SK-N-SH treated with all-trans-retinoic acid at 6 μM for 48 hours (cell line): Measurements from ENCODE around the gene RIIAD1.
A peak's percentile ranks its signal among the peaks of the same experiment; 100 is the strongest.

ENCODE experiments used
- ATAC-seq: fragments of 200-7000 bp; cut with Tn5 transposase; 3 replicates; pipeline ENCODE4 v1.9.1; 2020; ENCODE audit warnings: mild to moderate bottlenecking, moderate library complexity
- ARNTL ChIP-seq: fragments of 450-650 bp; formaldehyde crosslinking; IDR thresholded peaks from 2 replicates; pipeline ENCODE4 v1.5.0; 2020; ENCODE audit warnings: low read depth, mild to moderate bottlenecking, moderate library complexity, borderline replicate concordance
- BACH2 ChIP-seq: fragments of 250-450 bp; sonication (Bioruptor Pico); IDR thresholded peaks from 2 replicates; pipeline ENCODE4 v1.9.0; 2021; ENCODE audit warnings: mild to moderate bottlenecking, borderline replicate concordance
- CSDC2 ChIP-seq: fragments of 250-450 bp; sonication (Bioruptor Pico); IDR thresholded peaks from 2 replicates; pipeline ENCODE4 v1.5.0; 2020; ENCODE audit warnings: mild to moderate bottlenecking, moderate library complexity
- ESRRG ChIP-seq: fragments of 250-450 bp; sonication (Bioruptor Pico); IDR thresholded peaks from 2 replicates; pipeline ENCODE4 v1.6.1; 2021; ENCODE audit warnings: mild to moderate bottlenecking
- GLIS3 ChIP-seq: fragments of 250-450 bp; sonication (Bioruptor Pico); IDR thresholded peaks from 2 replicates; pipeline ENCODE4 v1.5.0; 2020; ENCODE audit warnings: mild to moderate bottlenecking, moderate library complexity
- OSR1 ChIP-seq: fragments of 250-450 bp; sonication (Bioruptor Pico); IDR thresholded peaks from 2 replicates; pipeline ENCODE4 v1.8.0; 2022; ENCODE audit warnings: moderate library complexity, mild to moderate bottlenecking, inconsistent platforms
- PPARA ChIP-seq: fragments of 250-450 bp; sonication (Bioruptor Pico); IDR thresholded peaks from 2 replicates; pipeline ENCODE4 v1.5.0; 2020; ENCODE audit warnings: mild to moderate bottlenecking, borderline replicate concordance
- RARB ChIP-seq: fragments of 250-450 bp; sonication (Bioruptor Pico); IDR thresholded peaks from 2 replicates; pipeline ENCODE4 v1.8.0; 2021; ENCODE audit warnings: mild to moderate bottlenecking, moderate library complexity
- SNAI2 ChIP-seq: fragments of 250-450 bp; sonication (Bioruptor Pico); IDR thresholded peaks from 2 replicates; pipeline ENCODE4 v1.5.0; 2020; ENCODE audit warnings: mild to moderate bottlenecking, moderate library complexity
- TOX ChIP-seq: fragments of 250-450 bp; sonication (Bioruptor Pico); IDR thresholded peaks from 2 replicates; pipeline ENCODE4 v1.8.0; 2021; ENCODE audit warnings: mild to moderate bottlenecking, moderate library complexity, borderline replicate concordance
- ZC3H10 ChIP-seq: fragments of 250-450 bp; sonication (Bioruptor Pico); IDR thresholded peaks from 2 replicates; pipeline ENCODE4 v1.5.1; 2021; ENCODE audit warnings: mild to moderate bottlenecking, moderate library complexity
- ZFP3 ChIP-seq: fragments of 250-450 bp; sonication (Bioruptor Pico); IDR thresholded peaks from 2 replicates; pipeline ENCODE4 v1.5.0; 2020; ENCODE audit warnings: mild to moderate bottlenecking, moderate library complexity
- ZFP30 ChIP-seq: fragments of 450-650 bp; formaldehyde crosslinking; IDR thresholded peaks from 2 replicates; pipeline ENCODE4 v1.5.0; 2022; ENCODE audit warnings: mild to moderate bottlenecking, moderate library complexity
- ZNF70 ChIP-seq: fragments of 450-650 bp; formaldehyde crosslinking; IDR thresholded peaks from 2 replicates; pipeline ENCODE4 v1.5.0; 2020; ENCODE audit warnings: mild to moderate bottlenecking, moderate library complexity
- ZNF8 ChIP-seq: fragments of 450-650 bp; formaldehyde crosslinking; IDR thresholded peaks from 2 replicates; pipeline ENCODE4 v1.5.0; 2020; ENCODE audit warnings: mild to moderate bottlenecking, moderate library complexity
- TF ChIP-seq, protein P1 (sequence below): fragments of 250-450 bp; sonication (Bioruptor Pico); IDR thresholded peaks from 2 replicates; pipeline ENCODE4 v1.8.0; 2020; ENCODE audit warnings: mild to moderate bottlenecking, moderate library complexity, borderline replicate concordance
- TF ChIP-seq, protein P2 (sequence below): fragments of 250-450 bp; sonication (Bioruptor Pico); IDR thresholded peaks from 2 replicates; pipeline ENCODE4 v1.5.1; 2021; ENCODE audit warnings: mild to moderate bottlenecking, moderate library complexity
- TF ChIP-seq, protein P3 (sequence below): fragments of 250-450 bp; sonication (Bioruptor Pico); IDR thresholded peaks from 2 replicates; pipeline ENCODE4 v1.8.0; 2021; ENCODE audit warnings: low read depth, mild to moderate bottlenecking, moderate library complexity, borderline replicate concordance
- TF ChIP-seq, protein P4 (sequence below): fragments of 250-450 bp; sonication (Bioruptor Pico); IDR thresholded peaks from 2 replicates; pipeline ENCODE4 v1.5.0; 2020; ENCODE audit warnings: mild to moderate bottlenecking, moderate library complexity
- TF ChIP-seq, protein P5 (sequence below): fragments of 250-450 bp; sonication (Bioruptor Pico); IDR thresholded peaks from 2 replicates; pipeline ENCODE4 v1.5.1; 2020; ENCODE audit warnings: low read depth, mild to moderate bottlenecking, moderate library complexity

The RIIAD1 gene

DNA sequence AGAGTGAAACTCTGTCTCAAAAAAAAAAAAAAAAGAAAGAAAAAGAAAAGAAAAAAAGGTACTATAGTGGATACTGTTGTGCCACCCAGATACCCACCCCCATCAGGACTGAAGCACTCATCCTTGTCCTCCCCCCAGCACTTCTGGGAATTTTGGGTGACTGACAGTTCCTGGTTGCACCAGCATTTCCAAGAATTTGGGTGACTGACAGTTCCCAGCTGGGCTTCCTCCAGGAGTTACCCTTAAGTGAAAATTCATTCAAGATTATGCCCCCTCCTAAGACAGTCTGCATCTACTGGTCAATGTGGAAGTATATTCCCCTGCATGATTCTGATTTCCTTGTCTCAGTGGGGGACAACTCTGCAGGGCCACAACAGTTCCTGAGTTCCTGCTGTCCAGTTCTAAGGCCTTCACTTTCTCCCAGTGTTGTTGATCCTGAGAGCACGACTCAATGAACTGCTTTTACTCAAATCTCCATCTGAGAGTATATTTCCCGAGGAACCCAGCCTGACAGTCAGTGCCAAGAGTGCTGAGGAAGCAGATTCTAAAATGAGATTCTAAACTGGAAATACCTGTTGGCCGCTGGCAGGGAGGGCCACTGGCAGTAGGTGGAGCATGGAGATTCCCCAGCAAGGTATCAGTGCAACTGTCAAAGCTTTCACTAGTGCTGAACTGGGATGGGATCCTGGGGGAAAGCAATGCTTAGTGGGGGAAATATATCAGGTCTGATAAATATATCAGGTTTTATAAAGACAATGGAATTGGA is 18.5 kb downstream of the RIIAD1 start (continued):
- TF ChIP-seq, protein P1, sequence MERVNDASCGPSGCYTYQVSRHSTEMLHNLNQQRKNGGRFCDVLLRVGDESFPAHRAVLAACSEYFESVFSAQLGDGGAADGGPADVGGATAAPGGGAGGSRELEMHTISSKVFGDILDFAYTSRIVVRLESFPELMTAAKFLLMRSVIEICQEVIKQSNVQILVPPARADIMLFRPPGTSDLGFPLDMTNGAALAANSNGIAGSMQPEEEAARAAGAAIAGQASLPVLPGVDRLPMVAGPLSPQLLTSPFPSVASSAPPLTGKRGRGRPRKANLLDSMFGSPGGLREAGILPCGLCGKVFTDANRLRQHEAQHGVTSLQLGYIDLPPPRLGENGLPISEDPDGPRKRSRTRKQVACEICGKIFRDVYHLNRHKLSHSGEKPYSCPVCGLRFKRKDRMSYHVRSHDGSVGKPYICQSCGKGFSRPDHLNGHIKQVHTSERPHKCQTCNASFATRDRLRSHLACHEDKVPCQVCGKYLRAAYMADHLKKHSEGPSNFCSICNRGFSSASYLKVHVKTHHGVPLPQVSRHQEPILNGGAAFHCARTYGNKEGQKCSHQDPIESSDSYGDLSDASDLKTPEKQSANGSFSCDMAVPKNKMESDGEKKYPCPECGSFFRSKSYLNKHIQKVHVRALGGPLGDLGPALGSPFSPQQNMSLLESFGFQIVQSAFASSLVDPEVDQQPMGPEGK, result no peak
- no peak for TF ChIP-seq PPARA (CRISPR knock-in tag)
- TF ChIP-seq OSR1 (CRISPR knock-in tag), result no peak

DNA sequence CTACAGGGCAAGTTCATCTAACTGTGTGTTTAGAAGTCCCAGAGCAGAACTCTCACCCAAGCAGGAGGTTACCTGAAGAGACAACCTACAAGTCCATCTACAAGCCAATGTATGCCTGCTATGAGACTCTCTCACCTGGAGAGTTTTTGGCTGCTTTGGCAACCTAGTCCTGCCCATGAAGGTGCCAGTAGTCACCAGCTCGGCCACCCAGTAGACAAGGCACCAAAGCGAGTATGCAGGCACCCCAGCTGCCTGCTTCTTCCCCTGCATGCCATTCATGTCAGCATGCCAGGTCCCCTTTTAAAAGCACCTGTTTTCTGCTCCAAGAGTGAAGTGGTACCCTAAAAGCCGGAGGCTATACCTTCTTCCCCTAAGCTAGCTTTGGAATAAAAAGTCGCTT is 20.2 kb downstream of the RIIAD1 start:
- no peak for TF ChIP-seq SNAI2 (CRISPR knock-in tag)
- no peak for TF ChIP-seq TOX (CRISPR knock-in tag)
- TF ChIP-seq ZFP3 (CRISPR knock-in tag), result no peak
- no peak for TF ChIP-seq CSDC2 (CRISPR knock-in tag)
- TF ChIP-seq, protein P2, sequence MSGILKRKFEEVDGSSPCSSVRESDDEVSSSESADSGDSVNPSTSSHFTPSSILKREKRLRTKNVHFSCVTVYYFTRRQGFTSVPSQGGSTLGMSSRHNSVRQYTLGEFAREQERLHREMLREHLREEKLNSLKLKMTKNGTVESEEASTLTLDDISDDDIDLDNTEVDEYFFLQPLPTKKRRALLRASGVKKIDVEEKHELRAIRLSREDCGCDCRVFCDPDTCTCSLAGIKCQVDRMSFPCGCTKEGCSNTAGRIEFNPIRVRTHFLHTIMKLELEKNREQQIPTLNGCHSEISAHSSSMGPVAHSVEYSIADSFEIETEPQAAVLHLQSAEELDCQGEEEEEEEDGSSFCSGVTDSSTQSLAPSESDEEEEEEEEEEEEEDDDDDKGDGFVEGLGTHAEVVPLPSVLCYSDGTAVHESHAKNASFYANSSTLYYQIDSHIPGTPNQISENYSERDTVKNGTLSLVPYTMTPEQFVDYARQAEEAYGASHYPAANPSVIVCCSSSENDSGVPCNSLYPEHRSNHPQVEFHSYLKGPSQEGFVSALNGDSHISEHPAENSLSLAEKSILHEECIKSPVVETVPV (CRISPR knock-in tag), result no peak
- TF ChIP-seq ESRRG, result no peak
- no peak for TF ChIP-seq ARNTL
- no peak for TF ChIP-seq ZFP30
- no peak for TF ChIP-seq ZC3H10 (CRISPR knock-in tag)
- no peak for ATAC-seq

DNA sequence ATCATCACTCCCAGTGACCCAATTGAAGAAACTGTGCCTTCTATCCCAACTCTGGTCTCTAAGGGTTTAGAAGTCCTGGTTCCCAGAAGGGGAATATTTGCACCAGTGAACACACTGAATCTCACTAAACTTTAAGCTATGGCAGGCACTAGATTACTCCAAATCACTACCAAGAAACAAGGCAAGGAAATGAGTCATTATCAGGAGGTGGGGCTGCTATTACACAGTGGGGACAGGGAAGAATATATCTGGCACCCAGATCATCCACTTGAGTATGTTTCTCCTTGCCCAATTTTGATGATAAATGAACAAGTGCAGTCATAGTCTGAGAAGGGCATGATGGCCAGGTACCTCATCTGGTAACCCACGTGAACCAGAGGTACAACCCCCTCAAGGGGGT is 35.0 kb downstream of the RIIAD1 start:
- TF ChIP-seq ZNF8, result no peak
- no peak for TF ChIP-seq ZNF70 (CRISPR knock-in tag)
- no peak for TF ChIP-seq ARNTL
- TF ChIP-seq GLIS3 (CRISPR knock-in tag), result no peak
- TF ChIP-seq, protein P3, sequence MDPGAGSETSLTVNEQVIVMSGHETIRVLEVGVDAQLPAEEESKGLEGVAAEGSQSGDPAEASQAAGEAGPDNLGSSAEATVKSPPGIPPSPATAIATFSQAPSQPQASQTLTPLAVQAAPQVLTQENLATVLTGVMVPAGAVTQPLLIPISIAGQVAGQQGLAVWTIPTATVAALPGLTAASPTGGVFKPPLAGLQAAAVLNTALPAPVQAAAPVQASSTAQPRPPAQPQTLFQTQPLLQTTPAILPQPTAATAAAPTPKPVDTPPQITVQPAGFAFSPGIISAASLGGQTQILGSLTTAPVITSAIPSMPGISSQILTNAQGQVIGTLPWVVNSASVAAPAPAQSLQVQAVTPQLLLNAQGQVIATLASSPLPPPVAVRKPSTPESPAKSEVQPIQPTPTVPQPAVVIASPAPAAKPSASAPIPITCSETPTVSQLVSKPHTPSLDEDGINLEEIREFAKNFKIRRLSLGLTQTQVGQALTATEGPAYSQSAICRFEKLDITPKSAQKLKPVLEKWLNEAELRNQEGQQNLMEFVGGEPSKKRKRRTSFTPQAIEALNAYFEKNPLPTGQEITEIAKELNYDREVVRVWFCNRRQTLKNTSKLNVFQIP (CRISPR knock-in tag), result no peak
- TF ChIP-seq, protein P4, sequence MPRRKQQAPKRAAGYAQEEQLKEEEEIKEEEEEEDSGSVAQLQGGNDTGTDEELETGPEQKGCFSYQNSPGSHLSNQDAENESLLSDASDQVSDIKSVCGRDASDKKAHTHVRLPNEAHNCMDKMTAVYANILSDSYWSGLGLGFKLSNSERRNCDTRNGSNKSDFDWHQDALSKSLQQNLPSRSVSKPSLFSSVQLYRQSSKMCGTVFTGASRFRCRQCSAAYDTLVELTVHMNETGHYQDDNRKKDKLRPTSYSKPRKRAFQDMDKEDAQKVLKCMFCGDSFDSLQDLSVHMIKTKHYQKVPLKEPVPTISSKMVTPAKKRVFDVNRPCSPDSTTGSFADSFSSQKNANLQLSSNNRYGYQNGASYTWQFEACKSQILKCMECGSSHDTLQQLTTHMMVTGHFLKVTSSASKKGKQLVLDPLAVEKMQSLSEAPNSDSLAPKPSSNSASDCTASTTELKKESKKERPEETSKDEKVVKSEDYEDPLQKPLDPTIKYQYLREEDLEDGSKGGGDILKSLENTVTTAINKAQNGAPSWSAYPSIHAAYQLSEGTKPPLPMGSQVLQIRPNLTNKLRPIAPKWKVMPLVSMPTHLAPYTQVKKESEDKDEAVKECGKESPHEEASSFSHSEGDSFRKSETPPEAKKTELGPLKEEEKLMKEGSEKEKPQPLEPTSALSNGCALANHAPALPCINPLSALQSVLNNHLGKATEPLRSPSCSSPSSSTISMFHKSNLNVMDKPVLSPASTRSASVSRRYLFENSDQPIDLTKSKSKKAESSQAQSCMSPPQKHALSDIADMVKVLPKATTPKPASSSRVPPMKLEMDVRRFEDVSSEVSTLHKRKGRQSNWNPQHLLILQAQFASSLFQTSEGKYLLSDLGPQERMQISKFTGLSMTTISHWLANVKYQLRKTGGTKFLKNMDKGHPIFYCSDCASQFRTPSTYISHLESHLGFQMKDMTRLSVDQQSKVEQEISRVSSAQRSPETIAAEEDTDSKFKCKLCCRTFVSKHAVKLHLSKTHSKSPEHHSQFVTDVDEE (CRISPR knock-in tag), result no peak
- TF ChIP-seq ZFP30, result no peak
- TF ChIP-seq, protein P1, result no peak
- TF ChIP-seq RARB (CRISPR knock-in tag), result no peak
- TF ChIP-seq BACH2 (CRISPR knock-in tag), result no peak
- TF ChIP-seq PPARA (CRISPR knock-in tag), result no peak
- no peak for TF ChIP-seq TOX (CRISPR knock-in tag)
- TF ChIP-seq, protein P5, sequence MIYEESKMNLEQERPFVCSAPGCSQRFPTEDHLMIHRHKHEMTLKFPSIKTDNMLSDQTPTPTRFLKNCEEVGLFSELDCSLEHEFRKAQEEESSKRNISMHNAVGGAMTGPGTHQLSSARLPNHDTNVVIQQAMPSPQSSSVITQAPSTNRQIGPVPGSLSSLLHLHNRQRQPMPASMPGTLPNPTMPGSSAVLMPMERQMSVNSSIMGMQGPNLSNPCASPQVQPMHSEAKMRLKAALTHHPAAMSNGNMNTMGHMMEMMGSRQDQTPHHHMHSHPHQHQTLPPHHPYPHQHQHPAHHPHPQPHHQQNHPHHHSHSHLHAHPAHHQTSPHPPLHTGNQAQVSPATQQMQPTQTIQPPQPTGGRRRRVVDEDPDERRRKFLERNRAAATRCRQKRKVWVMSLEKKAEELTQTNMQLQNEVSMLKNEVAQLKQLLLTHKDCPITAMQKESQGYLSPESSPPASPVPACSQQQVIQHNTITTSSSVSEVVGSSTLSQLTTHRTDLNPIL (CRISPR knock-in tag), result no peak

More for the DNA sequence above, 35.0 kb downstream of the RIIAD1 start:
- ATAC-seq, result peak; percentile 79
